Gastroesophageal sphincter (tissue), 3 donors: Measurements from ENCODE around the gene ABLIM2.

Experiments
- POLR2A ChIP-seq, 2 donors: fragments of 450-650 bp; IDR thresholded peaks; one replicate each; pipeline ENCODE4 v1.6.1; 2017; ENCODE audit warnings: antibody characterized with exemption in 2 of 2, mild to moderate bottlenecking in 2 of 2, moderate library complexity in 1 of 2
- TF ChIP-seq, protein P1 (sequence below), 4 experiments: fragments of 200-600 bp in 2 of 4; fragments of 450-650 bp in 2 of 4; sonication (generic) in 1 of 4; IDR thresholded peaks; one replicate each; pipeline ENCODE4 v1.5.1; 2017 to 2019; ENCODE audit warnings: antibody characterized with exemption in 4 of 4, mild to moderate bottlenecking in 2 of 4, moderate library complexity in 2 of 4

DNA sequence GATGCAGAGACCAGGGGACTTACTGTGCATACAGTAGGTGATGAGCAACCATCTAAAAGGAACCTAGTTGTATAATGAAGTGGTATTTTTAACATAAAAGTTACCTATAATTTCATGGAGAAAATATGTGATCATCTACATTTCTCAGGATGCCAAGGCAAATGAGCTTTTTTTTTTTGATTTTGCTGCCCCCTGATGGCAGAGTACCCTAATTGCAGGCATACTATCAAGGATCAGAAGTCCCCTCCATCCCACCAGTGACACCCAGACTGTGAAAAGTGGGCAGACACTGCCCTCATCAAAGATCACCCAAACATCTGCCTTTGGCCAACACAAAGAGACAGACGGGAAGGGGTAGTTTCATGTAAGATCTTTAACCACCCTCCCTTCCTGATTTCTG lies 9.6 kb upstream of the ABLIM2 start:
- TF ChIP-seq POLR2A (IDR thresholded peaks at IDR 0.05) = no peak
- TF ChIP-seq, protein P1, sequence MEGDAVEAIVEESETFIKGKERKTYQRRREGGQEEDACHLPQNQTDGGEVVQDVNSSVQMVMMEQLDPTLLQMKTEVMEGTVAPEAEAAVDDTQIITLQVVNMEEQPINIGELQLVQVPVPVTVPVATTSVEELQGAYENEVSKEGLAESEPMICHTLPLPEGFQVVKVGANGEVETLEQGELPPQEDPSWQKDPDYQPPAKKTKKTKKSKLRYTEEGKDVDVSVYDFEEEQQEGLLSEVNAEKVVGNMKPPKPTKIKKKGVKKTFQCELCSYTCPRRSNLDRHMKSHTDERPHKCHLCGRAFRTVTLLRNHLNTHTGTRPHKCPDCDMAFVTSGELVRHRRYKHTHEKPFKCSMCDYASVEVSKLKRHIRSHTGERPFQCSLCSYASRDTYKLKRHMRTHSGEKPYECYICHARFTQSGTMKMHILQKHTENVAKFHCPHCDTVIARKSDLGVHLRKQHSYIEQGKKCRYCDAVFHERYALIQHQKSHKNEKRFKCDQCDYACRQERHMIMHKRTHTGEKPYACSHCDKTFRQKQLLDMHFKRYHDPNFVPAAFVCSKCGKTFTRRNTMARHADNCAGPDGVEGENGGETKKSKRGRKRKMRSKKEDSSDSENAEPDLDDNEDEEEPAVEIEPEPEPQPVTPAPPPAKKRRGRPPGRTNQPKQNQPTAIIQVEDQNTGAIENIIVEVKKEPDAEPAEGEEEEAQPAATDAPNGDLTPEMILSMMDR (IDR thresholded peaks at IDR 0.05) = peak in 1 of 4 experiments; percentile 10
